Panc1 (cell line): ENCODE data around the gene UST. TPM values are rescaled to one million over a fixed set of nuclear protein-coding genes. Genes with fewer than 3 reads are reported as not detected.

Source experiments
- ATAC-seq: fragments of 200-7000 bp; cut with Tn5 transposase; 2 replicates; pipeline ENCODE4 v1.9.1; 2020; ENCODE audit warnings: mild to moderate bottlenecking, moderate library complexity
- BruUV-seq: library from RNA; stranded (reverse); fragments of 400-500 nt; replicated peaks from 2 replicates; lab custom pipeline; 2021; lab: Mats Ljungman, UMichigan
- CTCF ChIA-PET: fragments of 300-600 bp; sonication (Branson Sonifier 250); formaldehyde crosslinking; loops from one replicate; lab custom pipeline; 2022; ENCODE audit warnings: antibody characterized with exemption; lab: Charles Lee
- POLR2A ChIA-PET: fragments of 300-600 bp; sonication (Branson Sonifier 250); formaldehyde crosslinking; loops from one replicate; lab custom pipeline; 2022; ENCODE audit warnings: antibody characterized with exemption; lab: Charles Lee
- DNase-seq: peaks from one replicate; pipeline ENCODE4 v3.0.0-alpha.2; 2010; ENCODE audit warnings: low read depth, low spot score
- H3K27ac ChIP-seq: 2 replicates; pipeline ENCODE4 v1.5.1; 2011; ENCODE audit warnings: mild to moderate bottlenecking, low read length, inconsistent platforms
- H3K27me3 ChIP-seq: fragments of 200-500 bp; sonication (Bioruptor generic); 2 replicates; pipeline ENCODE4 v1.6.0; 2014; ENCODE audit warnings: low read length, inconsistent platforms; ENCODE audit not compliant: control insufficient read depth, insufficient read depth
- H3K36me3 ChIP-seq: fragments of 200-500 bp; sonication (Bioruptor generic); 2 replicates; pipeline ENCODE4 v1.5.1; 2014; ENCODE audit warnings: inconsistent platforms, mild to moderate bottlenecking, low read length, moderate library complexity; ENCODE audit not compliant: control insufficient read depth, insufficient read depth
- H3K4me1 ChIP-seq: 2 replicates; pipeline ENCODE4 v1.5.1; 2011; ENCODE audit warnings: inconsistent platforms, mild to moderate bottlenecking, low read length, moderate library complexity; ENCODE audit not compliant: control insufficient read depth, insufficient read depth
- H3K4me3 ChIP-seq, 2 experiments: 2 replicates each; pipeline ENCODE4 v1.5.1; 2011 to 2012; ENCODE audit warnings: low read depth in 2 of 2, low read length in 2 of 2, mild to moderate bottlenecking in 2 of 2, inconsistent platforms in 1 of 2, moderate library complexity in 1 of 2
- H3K9me3 ChIP-seq: fragments of 200-500 bp; sonication (Bioruptor generic); 2 replicates; pipeline ENCODE4 v1.5.1; 2014; ENCODE audit warnings: low read depth, mild to moderate bottlenecking, inconsistent platforms, low read length, moderate library complexity; ENCODE audit not compliant: control insufficient read depth, insufficient read depth
- CTCF ChIP-seq: fragments of 450-650 bp; IDR thresholded peaks from 2 replicates; pipeline ENCODE4 v1.5.1; 2017; ENCODE audit warnings: mild to moderate bottlenecking
- POLR2AphosphoS5 ChIP-seq: IDR thresholded peaks from 2 replicates; pipeline ENCODE4 v1.6.1; 2012; ENCODE audit warnings: mild to moderate bottlenecking, low read depth, low read length, moderate library complexity
- REST ChIP-seq, 2 experiments: IDR thresholded peaks; 2 replicates each; pipeline ENCODE4 v1.6.1; 2011 to 2012; ENCODE audit warnings: low read depth in 2 of 2, control low read depth in 1 of 2, low read length in 1 of 2, mild to moderate bottlenecking in 1 of 2, moderate library complexity in 1 of 2; ENCODE audit not compliant: insufficient read depth in 1 of 2
- SIN3A ChIP-seq: IDR thresholded peaks from 2 replicates; pipeline ENCODE4 v1.6.1; 2012; ENCODE audit warnings: low read depth, mild to moderate bottlenecking, low read length, moderate library complexity, borderline replicate concordance; ENCODE audit not compliant: insufficient read depth
- TCF7L2 ChIP-seq: IDR thresholded peaks from 2 replicates; pipeline ENCODE4 v1.6.1; 2011; ENCODE audit warnings: mild to moderate bottlenecking, low read depth, low read length, inconsistent platforms
- in situ Hi-C: cut with HindIII; loops from 2 replicates; pipeline ENCODE4 v1.10.0; 2016; ENCODE audit warnings: low sequenced_read_pairs, low pct_unique_long_range_greater_than_20kb
- intact Hi-C: fragments of 100-400 bp; cut with micrococcal nuclease; formaldehyde crosslinking; loops from one replicate; pipeline ENCODE4 v1.10.0; 2022; ENCODE audit not compliant: unreplicated experiment
- total RNA-seq: library from RNA; stranded (reverse); gene quantifications from one replicate; pipeline ENCODE4 v1.2.1, GENCODE V29; 2021; ENCODE audit not compliant: unreplicated experiment

Gene UST
- total RNA-seq, 1 experiment from 2014 or later, result 0.15 TPM

- ATAC-seq (no peak), DNase-seq (no peak)
- ChIA-PET CTCF (no interaction called here), POLR2A (no interaction called here)
- in situ Hi-C loops (no loop called here), intact Hi-C loops (no loop called here)
- Histone ChIP-seq H3K9me3 (no peaks in the 10 kb centered on the region), H3K4me3 (no peak overlapping the region), H3K27me3 (no peaks in the 10 kb centered on the region), H3K27ac (no peak overlapping the region), H3K4me1 (no peaks in the 10 kb centered on the region), H3K36me3 (no peaks in the 10 kb centered on the region)
- TF ChIP-seq SIN3A, result no peak
- no peak for TF ChIP-seq REST (IDR thresholded peaks at IDR 0.05; ENCODE audit: insufficient read depth in 1 of 2, low read depth in 2 of 2, low read length in 1 of 2)
- TF ChIP-seq POLR2AphosphoS5, result no peak
- no peak for TF ChIP-seq TCF7L2
- no peak for TF ChIP-seq CTCF
- BruUV-seq, result no TSS peak
Measured at GRCh38 chr6:148837941-148838340, 91.1 kb downstream of the UST start.

- TF ChIP-seq CTCF (no peak), SIN3A (no peak), REST (IDR thresholded peaks at IDR 0.05; ENCODE audit: insufficient read depth in 1 of 2, low read depth in 2 of 2, low read length in 1 of 2) (no peak), TCF7L2 (no peak), POLR2AphosphoS5 (no peak)
- CTCF ChIA-PET, result no interaction called here
- POLR2A ChIA-PET, result interaction anchor here (0.6 kb wide), 1 partner anchor 1809 kb away, joined by 5 read pairs; no protein-coding TSS in a partner anchor
- BruUV-seq, result no TSS peak
- Histone ChIP-seq H3K4me3 (no peak overlapping the region), H3K4me1 (no peaks in the 10 kb centered on the region), H3K27ac (no peak overlapping the region), H3K27me3 (no peaks in the 10 kb centered on the region), H3K9me3 (no peaks in the 10 kb centered on the region), H3K36me3 (no peaks in the 10 kb centered on the region)
- intact Hi-C loops (no loop called here), in situ Hi-C loops (no loop called here)
- ATAC-seq (no peak), DNase-seq (no peak)
Measured at GRCh38 chr6:148839044-148839443, 92.2 kb downstream of the UST start.
